H1 (cell line): ENCODE data around the gene SOWAHC. TPM values are rescaled to one million over a fixed set of nuclear protein-coding genes. Genes with fewer than 3 reads are reported as not detected.

Experiments used
- CEBPB ChIP-seq: IDR thresholded peaks from 2 replicates; pipeline ENCODE4 v1.6.1; 2012; ENCODE audit warnings: low read depth, low read length
- CHD1 ChIP-seq: IDR thresholded peaks from 2 replicates; pipeline ENCODE4 v1.6.1; 2012; ENCODE audit warnings: low read depth, low read length, improper control_type of control experiment
- CHD2 ChIP-seq: IDR thresholded peaks from 2 replicates; pipeline ENCODE4 v1.6.1; 2012; ENCODE audit warnings: low read length, improper control_type of control experiment
- FOSL1 ChIP-seq: IDR thresholded peaks from 2 replicates; pipeline ENCODE4 v1.6.1; 2011; ENCODE audit warnings: mild to moderate bottlenecking, low read depth, low read length, moderate library complexity; ENCODE audit not compliant: insufficient read depth
- GTF2F1 ChIP-seq: IDR thresholded peaks from 2 replicates; pipeline ENCODE4 v1.6.1; 2012; ENCODE audit warnings: low read depth, low read length, improper control_type of control experiment, borderline replicate concordance
- RAD21 ChIP-seq, 2 experiments: IDR thresholded peaks in 1 of 2; conservative IDR thresholded peaks in 1 of 2; 2 replicates each; pipeline ENCODE4 v1.6.1; 2011; ENCODE audit warnings: low read depth in 2 of 2, low read length in 2 of 2, improper control_type of control experiment in 1 of 2, inconsistent platforms in 1 of 2, mild to moderate bottlenecking in 1 of 2, moderate library complexity in 1 of 2
- RFX5 ChIP-seq: IDR thresholded peaks from 2 replicates; pipeline ENCODE4 v1.6.1; 2011; ENCODE audit warnings: low read depth, low read length, improper control_type of control experiment, borderline replicate concordance
- TAF7 ChIP-seq: optimal IDR thresholded peaks from 2 replicates; pipeline ENCODE3; 2011; ENCODE audit warnings: low read depth, mild to moderate bottlenecking, inconsistent platforms, low read length, moderate library complexity, borderline replicate concordance
- polyA plus RNA-seq, 7 experiments: library from polyadenylated mRNA; depleted of rRNA in 3 of 7; stranded (reverse) in 5 of 7; unstranded in 2 of 7; fragments of >200 nt in 5 of 7; fragments of 200-250 nt in 2 of 7; gene quantifications; 1 replicate in 5 of 7; 2 replicates in 1 of 7; 4 replicates in 1 of 7; pipeline versions ENCODE4 v1.2.1 to v1.2.3, GENCODE V29; 2011 to 2013; ENCODE audit warnings: missing spikeins in 2 of 7, mixed read lengths in 2 of 7
- total RNA-seq: library from RNA; stranded (reverse); fragmentation: NEBNext Ultra II Directional; extraction: Animal tissue kit (Norgen Biotek cat#: 25700); gene quantifications from 2 replicates; pipeline ENCODE4 v1.2.1, GENCODE V29; 2021
- TF ChIP-seq, protein P1 (sequence below): fragments of 300-600 bp; sonication (generic); IDR thresholded peaks from 2 replicates; pipeline ENCODE4 v1.7.1; 2012; ENCODE audit warnings: low read length, moderate library complexity, mild to moderate bottlenecking, inconsistent platforms; ENCODE audit not compliant: insufficient replicate concordance
- TF ChIP-seq, protein P2 (sequence below): IDR thresholded peaks from 2 replicates; pipeline ENCODE4 v1.6.1; 2012; ENCODE audit warnings: low read length, inconsistent platforms

SOWAHC gene
- total and polyA plus RNA-seq, 2 of the 8 experiments (the other 6 are each of a cell fraction or from before 2014, with no cell fraction given) = 3.1 to 17.8 TPM

DNA sequence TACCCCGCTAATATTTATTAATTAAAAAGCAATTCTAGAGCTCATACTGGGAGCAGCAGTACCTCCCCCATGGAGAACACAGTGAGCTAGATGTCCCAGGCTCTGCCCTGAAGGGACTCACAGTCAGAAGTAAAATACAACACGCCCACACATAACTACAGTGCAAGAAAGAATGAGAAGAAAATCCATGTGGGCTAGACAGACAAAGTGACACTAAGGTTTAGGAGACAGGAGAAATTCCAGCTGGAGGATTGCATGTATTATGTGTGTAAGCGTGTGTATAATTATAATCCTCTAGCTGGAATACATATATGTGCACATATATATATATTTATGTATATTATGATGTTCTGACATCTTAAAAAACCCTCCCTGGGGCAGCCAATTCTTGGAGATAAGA lies 15.7 kb downstream of the SOWAHC start (continued):
- TF ChIP-seq, protein P1, sequence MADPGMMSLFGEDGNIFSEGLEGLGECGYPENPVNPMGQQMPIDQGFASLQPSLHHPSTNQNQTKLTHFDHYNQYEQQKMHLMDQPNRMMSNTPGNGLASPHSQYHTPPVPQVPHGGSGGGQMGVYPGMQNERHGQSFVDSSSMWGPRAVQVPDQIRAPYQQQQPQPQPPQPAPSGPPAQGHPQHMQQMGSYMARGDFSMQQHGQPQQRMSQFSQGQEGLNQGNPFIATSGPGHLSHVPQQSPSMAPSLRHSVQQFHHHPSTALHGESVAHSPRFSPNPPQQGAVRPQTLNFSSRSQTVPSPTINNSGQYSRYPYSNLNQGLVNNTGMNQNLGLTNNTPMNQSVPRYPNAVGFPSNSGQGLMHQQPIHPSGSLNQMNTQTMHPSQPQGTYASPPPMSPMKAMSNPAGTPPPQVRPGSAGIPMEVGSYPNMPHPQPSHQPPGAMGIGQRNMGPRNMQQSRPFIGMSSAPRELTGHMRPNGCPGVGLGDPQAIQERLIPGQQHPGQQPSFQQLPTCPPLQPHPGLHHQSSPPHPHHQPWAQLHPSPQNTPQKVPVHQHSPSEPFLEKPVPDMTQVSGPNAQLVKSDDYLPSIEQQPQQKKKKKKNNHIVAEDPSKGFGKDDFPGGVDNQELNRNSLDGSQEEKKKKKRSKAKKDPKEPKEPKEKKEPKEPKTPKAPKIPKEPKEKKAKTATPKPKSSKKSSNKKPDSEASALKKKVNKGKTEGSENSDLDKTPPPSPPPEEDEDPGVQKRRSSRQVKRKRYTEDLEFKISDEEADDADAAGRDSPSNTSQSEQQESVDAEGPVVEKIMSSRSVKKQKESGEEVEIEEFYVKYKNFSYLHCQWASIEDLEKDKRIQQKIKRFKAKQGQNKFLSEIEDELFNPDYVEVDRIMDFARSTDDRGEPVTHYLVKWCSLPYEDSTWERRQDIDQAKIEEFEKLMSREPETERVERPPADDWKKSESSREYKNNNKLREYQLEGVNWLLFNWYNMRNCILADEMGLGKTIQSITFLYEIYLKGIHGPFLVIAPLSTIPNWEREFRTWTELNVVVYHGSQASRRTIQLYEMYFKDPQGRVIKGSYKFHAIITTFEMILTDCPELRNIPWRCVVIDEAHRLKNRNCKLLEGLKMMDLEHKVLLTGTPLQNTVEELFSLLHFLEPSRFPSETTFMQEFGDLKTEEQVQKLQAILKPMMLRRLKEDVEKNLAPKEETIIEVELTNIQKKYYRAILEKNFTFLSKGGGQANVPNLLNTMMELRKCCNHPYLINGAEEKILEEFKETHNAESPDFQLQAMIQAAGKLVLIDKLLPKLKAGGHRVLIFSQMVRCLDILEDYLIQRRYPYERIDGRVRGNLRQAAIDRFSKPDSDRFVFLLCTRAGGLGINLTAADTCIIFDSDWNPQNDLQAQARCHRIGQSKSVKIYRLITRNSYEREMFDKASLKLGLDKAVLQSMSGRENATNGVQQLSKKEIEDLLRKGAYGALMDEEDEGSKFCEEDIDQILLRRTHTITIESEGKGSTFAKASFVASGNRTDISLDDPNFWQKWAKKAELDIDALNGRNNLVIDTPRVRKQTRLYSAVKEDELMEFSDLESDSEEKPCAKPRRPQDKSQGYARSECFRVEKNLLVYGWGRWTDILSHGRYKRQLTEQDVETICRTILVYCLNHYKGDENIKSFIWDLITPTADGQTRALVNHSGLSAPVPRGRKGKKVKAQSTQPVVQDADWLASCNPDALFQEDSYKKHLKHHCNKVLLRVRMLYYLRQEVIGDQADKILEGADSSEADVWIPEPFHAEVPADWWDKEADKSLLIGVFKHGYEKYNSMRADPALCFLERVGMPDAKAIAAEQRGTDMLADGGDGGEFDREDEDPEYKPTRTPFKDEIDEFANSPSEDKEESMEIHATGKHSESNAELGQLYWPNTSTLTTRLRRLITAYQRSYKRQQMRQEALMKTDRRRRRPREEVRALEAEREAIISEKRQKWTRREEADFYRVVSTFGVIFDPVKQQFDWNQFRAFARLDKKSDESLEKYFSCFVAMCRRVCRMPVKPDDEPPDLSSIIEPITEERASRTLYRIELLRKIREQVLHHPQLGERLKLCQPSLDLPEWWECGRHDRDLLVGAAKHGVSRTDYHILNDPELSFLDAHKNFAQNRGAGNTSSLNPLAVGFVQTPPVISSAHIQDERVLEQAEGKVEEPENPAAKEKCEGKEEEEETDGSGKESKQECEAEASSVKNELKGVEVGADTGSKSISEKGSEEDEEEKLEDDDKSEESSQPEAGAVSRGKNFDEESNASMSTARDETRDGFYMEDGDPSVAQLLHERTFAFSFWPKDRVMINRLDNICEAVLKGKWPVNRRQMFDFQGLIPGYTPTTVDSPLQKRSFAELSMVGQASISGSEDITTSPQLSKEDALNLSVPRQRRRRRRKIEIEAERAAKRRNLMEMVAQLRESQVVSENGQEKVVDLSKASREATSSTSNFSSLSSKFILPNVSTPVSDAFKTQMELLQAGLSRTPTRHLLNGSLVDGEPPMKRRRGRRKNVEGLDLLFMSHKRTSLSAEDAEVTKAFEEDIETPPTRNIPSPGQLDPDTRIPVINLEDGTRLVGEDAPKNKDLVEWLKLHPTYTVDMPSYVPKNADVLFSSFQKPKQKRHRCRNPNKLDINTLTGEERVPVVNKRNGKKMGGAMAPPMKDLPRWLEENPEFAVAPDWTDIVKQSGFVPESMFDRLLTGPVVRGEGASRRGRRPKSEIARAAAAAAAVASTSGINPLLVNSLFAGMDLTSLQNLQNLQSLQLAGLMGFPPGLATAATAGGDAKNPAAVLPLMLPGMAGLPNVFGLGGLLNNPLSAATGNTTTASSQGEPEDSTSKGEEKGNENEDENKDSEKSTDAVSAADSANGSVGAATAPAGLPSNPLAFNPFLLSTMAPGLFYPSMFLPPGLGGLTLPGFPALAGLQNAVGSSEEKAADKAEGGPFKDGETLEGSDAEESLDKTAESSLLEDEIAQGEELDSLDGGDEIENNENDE = no peak
- TF ChIP-seq RAD21 (IDR thresholded peaks at IDR 0.05 in 1 of 2, conservative IDR thresholded peaks at IDR 0.05 in 1 of 2; ENCODE audit: low read depth in 2 of 2, low read length in 2 of 2) (no peak), GTF2F1 (no peak), CEBPB (no peak), CHD1 (no peak), TAF7 (no peak), FOSL1 (no peak), CHD2 (no peak), RFX5 (no peak)
- TF ChIP-seq, protein P2, sequence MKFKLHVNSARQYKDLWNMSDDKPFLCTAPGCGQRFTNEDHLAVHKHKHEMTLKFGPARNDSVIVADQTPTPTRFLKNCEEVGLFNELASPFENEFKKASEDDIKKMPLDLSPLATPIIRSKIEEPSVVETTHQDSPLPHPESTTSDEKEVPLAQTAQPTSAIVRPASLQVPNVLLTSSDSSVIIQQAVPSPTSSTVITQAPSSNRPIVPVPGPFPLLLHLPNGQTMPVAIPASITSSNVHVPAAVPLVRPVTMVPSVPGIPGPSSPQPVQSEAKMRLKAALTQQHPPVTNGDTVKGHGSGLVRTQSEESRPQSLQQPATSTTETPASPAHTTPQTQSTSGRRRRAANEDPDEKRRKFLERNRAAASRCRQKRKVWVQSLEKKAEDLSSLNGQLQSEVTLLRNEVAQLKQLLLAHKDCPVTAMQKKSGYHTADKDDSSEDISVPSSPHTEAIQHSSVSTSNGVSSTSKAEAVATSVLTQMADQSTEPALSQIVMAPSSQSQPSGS = no peak
